GM23338 (cell line): ENCODE data around the gene MYO7B. TPM values are rescaled to one million over a fixed set of nuclear protein-coding genes. Genes with fewer than 3 reads are reported as not detected.

Experiments
- ATAC-seq: fragments of 200-7000 bp; cut with Tn5 transposase; 3 replicates; pipeline ENCODE4 v1.9.1; 2020
- DNase-seq: peaks from one replicate; pipeline ENCODE4 v3.0.0-alpha.2; 2015; ENCODE audit warnings: low spot score
- H2AFZ ChIP-seq: fragments of 200-600 bp; sonication (generic); 2 replicates; pipeline ENCODE4 v1.8.0; 2016; ENCODE audit warnings: antibody characterized with exemption, mild to moderate bottlenecking, moderate library complexity
- H3F3A ChIP-seq: fragments of 200-600 bp; sonication (generic); replicated peaks from 2 replicates; pipeline ENCODE4 v1.8.0; 2017; ENCODE audit warnings: antibody characterized with exemption, mixed run types, low read depth
- H3K27ac ChIP-seq: fragments of 200-600 bp; sonication (generic); 2 replicates; pipeline ENCODE4 v1.6.1; 2016; ENCODE audit warnings: low read depth
- H3K27me3 ChIP-seq: fragments of 200-600 bp; sonication (generic); 2 replicates; pipeline ENCODE4 v1.8.0; 2016; ENCODE audit warnings: mild to moderate bottlenecking, mixed run types, moderate library complexity; ENCODE audit not compliant: insufficient read depth
- H3K36me3 ChIP-seq: fragments of 200-600 bp; sonication (generic); 2 replicates; pipeline ENCODE4 v1.8.0; 2016; ENCODE audit warnings: mild to moderate bottlenecking; ENCODE audit not compliant: insufficient read depth
- H3K4me1 ChIP-seq: fragments of 200-600 bp; sonication (generic); 2 replicates; pipeline ENCODE4 v1.8.0; 2016; ENCODE audit warnings: mild to moderate bottlenecking, moderate library complexity; ENCODE audit not compliant: insufficient read depth
- H3K4me2 ChIP-seq: fragments of 200-600 bp; sonication (generic); 2 replicates; pipeline ENCODE4 v1.7.1; 2017; ENCODE audit warnings: mixed run types
- H3K4me3 ChIP-seq: fragments of 200-600 bp; sonication (generic); 2 replicates; pipeline ENCODE4 v1.6.1; 2016; ENCODE audit warnings: mixed run types
- H3K79me2 ChIP-seq: fragments of 200-600 bp; sonication (generic); replicated peaks from 2 replicates; pipeline ENCODE4 v1.8.0; 2017; ENCODE audit warnings: mild to moderate bottlenecking; ENCODE audit not compliant: insufficient read depth
- H3K9me2 ChIP-seq: fragments of 200-600 bp; sonication (generic); 2 replicates; pipeline ENCODE4 v1.8.0; 2017; ENCODE audit not compliant: insufficient read depth
- H4K20me1 ChIP-seq: fragments of 200-600 bp; sonication (generic); replicated peaks from 2 replicates; pipeline ENCODE4 v1.8.0; 2017; ENCODE audit warnings: mild to moderate bottlenecking; ENCODE audit not compliant: insufficient read depth
- H3K27ac Mint-ChIP-seq: 2 replicates; pipeline ENCODE4 v1.8.0; 2020; ENCODE audit warnings: inconsistent platforms, mild to moderate bottlenecking, moderate library complexity, mixed read lengths
- H3K27me3 Mint-ChIP-seq: 3 replicates; pipeline ENCODE4 v1.8.0; 2022; ENCODE audit warnings: low read depth, mild to moderate bottlenecking, moderate library complexity, mixed read lengths, inconsistent platforms; ENCODE audit not compliant: insufficient read depth, poor library complexity
- H3K36me3 Mint-ChIP-seq: 3 replicates; pipeline ENCODE4 v1.8.0; 2021; ENCODE audit warnings: low read depth, mild to moderate bottlenecking, inconsistent platforms, moderate library complexity, mixed read lengths
- H3K4me1 Mint-ChIP-seq: 3 replicates; pipeline ENCODE4 v1.8.0; 2020; ENCODE audit warnings: mild to moderate bottlenecking, inconsistent platforms, mixed read lengths
- H3K4me3 Mint-ChIP-seq: 3 replicates; pipeline ENCODE4 v1.8.0; 2021; ENCODE audit warnings: moderate library complexity, mild to moderate bottlenecking, inconsistent platforms, mixed read lengths
- H3K9me3 Mint-ChIP-seq: 3 replicates; pipeline ENCODE4 v1.8.0; 2020; ENCODE audit warnings: moderate library complexity, mild to moderate bottlenecking, inconsistent platforms, mixed read lengths
- CREB1 ChIP-seq: fragments of 250-450 bp; sonication (Bioruptor Pico); IDR thresholded peaks from 2 replicates; pipeline ENCODE4 v1.5.0; 2020; ENCODE audit warnings: low read depth, mild to moderate bottlenecking, moderate library complexity
- CTCF ChIP-seq, 2 experiments: fragments of 200-600 bp in 1 of 2; sonication (generic) in 1 of 2; conservative IDR thresholded peaks; 2 replicates each; pipeline versions ENCODE4 v1.5.1 to v1.6.1; 2016 to 2017; ENCODE audit warnings: antibody characterized with exemption in 2 of 2, low read depth in 2 of 2, mild to moderate bottlenecking in 2 of 2, moderate library complexity in 1 of 2
- ETS1 ChIP-seq: IDR thresholded peaks from 2 replicates; pipeline ENCODE4 v1.6.1; 2016; ENCODE audit warnings: antibody characterized with exemption
- EZH2 ChIP-seq: fragments of 200-600 bp; sonication (generic); IDR thresholded peaks from one replicate; pipeline ENCODE4 v1.8.0; 2017; ENCODE audit warnings: antibody characterized with exemption, mild to moderate bottlenecking, low read depth; ENCODE audit not compliant: unreplicated experiment
- EZH2phosphoT487 ChIP-seq: fragments of 200-600 bp; sonication (generic); IDR thresholded peaks from one replicate; pipeline ENCODE4 v1.8.1; 2018; ENCODE audit warnings: antibody characterized with exemption; ENCODE audit not compliant: unreplicated experiment
- JUNB ChIP-seq: IDR thresholded peaks from one replicate; pipeline ENCODE4 v1.6.1; 2016; ENCODE audit warnings: antibody characterized with exemption; ENCODE audit not compliant: unreplicated experiment
- NANOG ChIP-seq: IDR thresholded peaks from 2 replicates; pipeline ENCODE4 v1.6.1; 2016; ENCODE audit warnings: antibody characterized with exemption, borderline replicate concordance
- POLR2AphosphoS5 ChIP-seq: IDR thresholded peaks from 2 replicates; pipeline ENCODE4 v1.6.1; 2016; ENCODE audit warnings: antibody characterized with exemption, low read depth
- REST ChIP-seq: IDR thresholded peaks from one replicate; pipeline ENCODE4 v1.6.1; 2018; ENCODE audit warnings: antibody characterized with exemption; ENCODE audit not compliant: unreplicated experiment
- STAT1 ChIP-seq: IDR thresholded peaks from one replicate; pipeline ENCODE4 v1.6.1; 2016; ENCODE audit warnings: antibody characterized with exemption; ENCODE audit not compliant: unreplicated experiment
- ZNF114 ChIP-seq: fragments of 250-450 bp; sonication (Bioruptor Pico); IDR thresholded peaks from 2 replicates; pipeline ENCODE4 v1.5.0; 2020; ENCODE audit warnings: mild to moderate bottlenecking, moderate library complexity
- polyA plus RNA-seq: library from polyadenylated mRNA; unstranded; fragments of >200 nt; fragmentation: Nextera tagmentation; extraction: Ambion mirVana; gene quantifications from 2 replicates; pipeline ENCODE4 v1.2.1, GENCODE V29; 2016
- total RNA-seq: library from RNA; depleted of rRNA; stranded (reverse); fragments of >200 nt; shearing (Covaris generic); gene quantifications from 2 replicates; pipeline ENCODE4 v1.2.3, GENCODE V29; 2014

The MYO7B gene
- total and polyA plus RNA-seq, 2 experiments from 2014 or later: not detected

DNA sequence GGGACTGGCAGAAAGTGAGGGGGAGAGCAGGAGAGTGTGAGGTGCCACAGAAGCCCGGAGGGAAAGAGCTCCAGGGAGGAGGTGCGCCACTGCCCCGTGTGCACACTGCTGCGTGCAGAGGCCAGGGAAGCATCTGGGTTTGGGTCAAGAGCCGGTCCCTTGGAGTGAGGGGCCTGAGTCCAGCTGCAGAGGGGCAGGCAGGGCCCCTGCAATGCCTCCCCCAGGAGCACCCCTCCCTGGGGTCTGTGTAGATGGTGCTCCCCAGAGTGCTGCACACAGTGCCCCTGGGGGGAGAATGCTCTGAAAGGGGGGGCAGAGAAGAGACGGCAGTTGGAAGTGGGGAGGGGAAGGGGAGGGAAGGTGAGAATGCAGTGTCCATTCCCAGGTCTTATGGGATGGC, 143.5 kb downstream of the MYO7B start:
- H3K4me3 Mint-ChIP-seq: no peak overlapping the region
- H3K9me2 ChIP-seq: no peaks in the 10 kb centered on the region
- 0 out of 2 replicates have a peak, but pooled peaks cover 4% of the 10 kb centered on the region for H3F3A ChIP-seq
- H3K4me1 Mint-ChIP-seq: peaks cover 10% of the 10 kb centered on the region
- H3K36me3 Mint-ChIP-seq: no peaks in the 10 kb centered on the region
- no peaks in the 10 kb centered on the region for H3K36me3 ChIP-seq
- H3K27me3 ChIP-seq: peaks cover 39% of the 10 kb centered on the region
- peaks cover 6% of the 10 kb centered on the region for H3K4me1 ChIP-seq
- no peak overlapping the region for H3K27ac Mint-ChIP-seq
- H3K4me2 ChIP-seq: no peak overlapping the region
- DNase-seq (no peak), ATAC-seq (no peak)
- H3K79me2 ChIP-seq: no peaks in the 10 kb centered on the region
- H4K20me1 ChIP-seq: no peaks in the 10 kb centered on the region
- H3K9me3 Mint-ChIP-seq: no peaks in the 10 kb centered on the region
- no peak for TF ChIP-seq STAT1
- TF ChIP-seq EZH2: no peak
- TF ChIP-seq CREB1 (CRISPR knock-in tag): no peak
- TF ChIP-seq ETS1: no peak
- no peak overlapping the region for H3K27ac ChIP-seq
- H3K27me3 Mint-ChIP-seq: peaks cover 36% of the 10 kb centered on the region
- no peak overlapping the region for H3K4me3 ChIP-seq
- H2AFZ ChIP-seq: no peak overlapping the region

- Histone ChIP-seq H2AFZ (no peak overlapping the region), H3K9me2 (no peaks in the 10 kb centered on the region), H3K79me2 (no peaks in the 10 kb centered on the region), H3K4me1 (peaks cover 6% of the 10 kb centered on the region), H3K27ac (no peak overlapping the region), H3K27me3 (peaks cover 31% of the 10 kb centered on the region), H3K4me2 (no peak overlapping the region), H3K4me3 (no peak overlapping the region), H4K20me1 (no peaks in the 10 kb centered on the region), H3K36me3 (no peaks in the 10 kb centered on the region), H3F3A (no peaks in the 10 kb centered on the region)
- Mint-ChIP-seq H3K27ac (no peak overlapping the region), H3K9me3 (no peaks in the 10 kb centered on the region), H3K4me1 (peaks cover 10% of the 10 kb centered on the region), H3K36me3 (no peaks in the 10 kb centered on the region), H3K27me3 (peaks cover 30% of the 10 kb centered on the region), H3K4me3 (no peak overlapping the region)
- ATAC-seq: no peak
- no peak for DNase-seq
- TF ChIP-seq POLR2AphosphoS5 (no peak), ZNF114 (no peak), EZH2phosphoT487 (no peak), JUNB (no peak), STAT1 (no peak), CTCF (conservative IDR thresholded peaks at IDR 0.05; ENCODE audit: low read depth in 2 of 2) (no peak), REST (no peak), ETS1 (no peak), CREB1 (CRISPR knock-in tag) (no peak), NANOG (no peak)
Observed at GRCh38 chr2:127679680-127680361, 144.3 kb downstream of the MYO7B start.
